GM12873 (cell line): ENCODE data around the gene ZSWIM6.

Experiments used
- TF ChIP-seq, protein P1 (sequence below): IDR thresholded peaks from 2 replicates; pipeline ENCODE4 v1.5.1; 2012; ENCODE audit warnings: low read depth, mild to moderate bottlenecking, moderate library complexity, low read length, control low read depth; ENCODE audit not compliant: insufficient read depth; ENCODE audit errors: missing control alignments

ZSWIM6 gene

DNA sequence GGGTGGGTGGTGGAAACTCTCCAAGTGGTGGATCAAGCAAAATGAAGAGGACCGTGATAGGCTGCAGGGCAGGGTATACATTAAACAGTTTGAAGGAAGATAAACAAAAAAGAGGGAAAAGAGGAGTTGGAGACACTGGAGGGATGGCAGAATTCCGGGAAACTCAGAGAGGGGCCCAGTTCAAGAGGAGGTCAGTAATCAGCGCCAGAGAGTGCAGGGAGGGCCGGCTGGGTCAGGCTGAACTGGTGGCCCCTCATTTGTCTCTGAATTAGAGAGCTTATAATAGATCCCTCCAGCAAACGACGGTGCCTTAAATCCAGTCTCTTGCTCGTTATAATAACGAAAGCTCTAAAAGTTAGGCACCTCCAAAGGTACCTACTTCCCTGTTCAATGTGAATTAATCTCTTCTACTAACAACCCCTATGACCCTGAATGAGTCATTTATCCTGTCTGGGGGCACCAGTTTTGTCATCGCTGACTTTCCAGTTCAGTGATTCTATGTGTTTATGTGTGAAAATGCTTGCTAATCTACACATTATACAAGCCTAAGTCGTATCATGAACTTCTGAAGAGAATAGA, 2.4 kb upstream of the ZSWIM6 start:
- TF ChIP-seq, protein P1, sequence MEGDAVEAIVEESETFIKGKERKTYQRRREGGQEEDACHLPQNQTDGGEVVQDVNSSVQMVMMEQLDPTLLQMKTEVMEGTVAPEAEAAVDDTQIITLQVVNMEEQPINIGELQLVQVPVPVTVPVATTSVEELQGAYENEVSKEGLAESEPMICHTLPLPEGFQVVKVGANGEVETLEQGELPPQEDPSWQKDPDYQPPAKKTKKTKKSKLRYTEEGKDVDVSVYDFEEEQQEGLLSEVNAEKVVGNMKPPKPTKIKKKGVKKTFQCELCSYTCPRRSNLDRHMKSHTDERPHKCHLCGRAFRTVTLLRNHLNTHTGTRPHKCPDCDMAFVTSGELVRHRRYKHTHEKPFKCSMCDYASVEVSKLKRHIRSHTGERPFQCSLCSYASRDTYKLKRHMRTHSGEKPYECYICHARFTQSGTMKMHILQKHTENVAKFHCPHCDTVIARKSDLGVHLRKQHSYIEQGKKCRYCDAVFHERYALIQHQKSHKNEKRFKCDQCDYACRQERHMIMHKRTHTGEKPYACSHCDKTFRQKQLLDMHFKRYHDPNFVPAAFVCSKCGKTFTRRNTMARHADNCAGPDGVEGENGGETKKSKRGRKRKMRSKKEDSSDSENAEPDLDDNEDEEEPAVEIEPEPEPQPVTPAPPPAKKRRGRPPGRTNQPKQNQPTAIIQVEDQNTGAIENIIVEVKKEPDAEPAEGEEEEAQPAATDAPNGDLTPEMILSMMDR, result no peak

DNA sequence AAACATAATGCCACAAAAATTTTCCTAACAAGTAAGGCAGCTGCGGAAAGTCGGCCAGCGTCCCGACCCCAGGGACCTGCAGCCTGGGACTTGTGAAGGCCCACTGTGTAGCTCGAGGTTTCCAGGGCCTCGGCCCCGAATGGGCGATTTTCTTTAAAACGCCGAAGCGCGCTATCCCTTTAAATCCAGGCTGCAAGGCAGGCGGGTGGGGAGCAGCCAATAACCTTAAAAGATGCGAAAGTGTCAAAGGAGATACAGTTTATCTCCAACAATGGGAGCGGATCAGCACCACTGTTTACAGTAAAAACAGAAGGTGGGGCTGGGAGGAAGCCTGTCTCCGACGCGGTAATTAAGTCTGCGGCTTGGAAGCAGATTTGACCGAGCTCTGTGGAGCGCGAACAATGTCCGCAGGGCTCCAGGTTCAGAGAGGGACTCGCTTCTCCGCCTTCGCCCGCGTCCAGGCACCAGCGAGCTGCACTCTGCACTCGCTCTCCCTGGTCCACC, 1.7 kb upstream of the ZSWIM6 start:
- TF ChIP-seq, protein P1, result no peak

DNA sequence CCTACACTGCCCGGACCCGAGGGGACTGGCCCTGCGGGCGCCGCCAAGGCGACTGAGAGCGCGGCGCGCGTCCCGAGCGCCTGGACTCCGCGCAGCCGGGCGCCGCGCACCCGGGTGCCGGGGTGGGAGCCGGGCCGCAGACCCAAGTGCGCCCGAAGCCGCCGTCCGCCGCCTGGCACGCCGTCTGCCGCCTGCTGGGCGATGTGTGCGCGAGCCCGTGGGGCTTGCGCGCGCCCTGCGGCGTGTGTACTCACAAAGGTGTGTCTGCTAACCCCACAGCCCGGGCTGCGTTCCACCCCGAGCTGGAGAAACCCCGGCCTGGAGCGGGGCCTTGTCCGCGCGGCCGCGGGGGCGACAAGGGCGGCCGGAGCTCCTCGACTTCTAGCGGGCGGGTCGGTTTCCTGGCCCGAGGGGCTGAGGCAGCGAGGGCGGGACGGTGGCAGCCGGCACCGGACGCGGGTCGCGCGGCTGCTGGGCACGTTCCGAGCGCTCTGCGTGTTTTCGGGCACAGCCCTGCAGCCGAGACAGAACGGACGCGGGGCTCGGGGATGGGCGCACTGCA, 1.1 kb upstream of the ZSWIM6 start:
- TF ChIP-seq, protein P1, result peak; percentile 39

DNA sequence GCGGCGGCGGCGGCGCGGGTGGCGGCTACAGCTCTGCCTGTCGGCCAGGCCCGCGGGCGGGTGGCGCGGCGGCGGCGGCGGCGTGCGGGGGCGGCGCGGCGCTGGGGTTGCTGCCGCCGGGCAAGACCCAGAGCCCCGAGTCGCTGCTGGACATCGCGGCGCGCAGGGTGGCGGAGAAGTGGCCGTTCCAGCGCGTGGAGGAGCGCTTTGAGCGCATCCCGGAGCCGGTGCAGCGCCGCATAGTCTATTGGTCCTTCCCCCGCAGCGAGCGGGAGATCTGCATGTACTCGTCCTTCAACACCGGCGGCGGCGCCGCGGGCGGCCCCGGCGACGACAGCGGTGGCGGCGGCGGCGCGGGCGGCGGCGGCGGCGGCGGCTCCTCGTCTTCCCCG, 296 bp downstream of the ZSWIM6 start:
- TF ChIP-seq, protein P1, result no peak

DNA sequence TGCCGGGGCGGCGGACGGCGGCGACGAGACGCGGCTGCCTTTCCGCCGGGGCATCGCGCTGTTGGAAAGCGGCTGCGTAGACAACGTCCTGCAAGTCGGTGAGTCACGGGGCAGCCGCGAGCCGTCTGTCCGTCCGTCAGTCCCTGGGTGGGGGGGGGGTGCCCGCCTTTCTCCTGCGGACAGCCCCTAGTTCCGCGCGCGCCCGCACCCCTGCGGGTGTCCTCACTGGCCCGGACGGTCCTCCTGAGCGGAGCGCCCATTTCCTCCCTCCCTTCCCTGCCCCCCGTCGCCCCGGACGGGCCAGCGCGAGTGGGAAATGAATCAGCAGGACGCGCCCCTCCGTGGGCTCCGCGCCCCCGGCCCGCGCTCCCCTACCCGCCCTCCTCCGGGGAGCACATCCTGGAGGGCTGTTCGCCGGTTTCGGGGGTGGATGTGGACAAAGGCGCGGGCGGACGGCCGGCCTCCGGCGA, 828 bp downstream of the ZSWIM6 start:
- TF ChIP-seq, protein P1, result no peak

DNA sequence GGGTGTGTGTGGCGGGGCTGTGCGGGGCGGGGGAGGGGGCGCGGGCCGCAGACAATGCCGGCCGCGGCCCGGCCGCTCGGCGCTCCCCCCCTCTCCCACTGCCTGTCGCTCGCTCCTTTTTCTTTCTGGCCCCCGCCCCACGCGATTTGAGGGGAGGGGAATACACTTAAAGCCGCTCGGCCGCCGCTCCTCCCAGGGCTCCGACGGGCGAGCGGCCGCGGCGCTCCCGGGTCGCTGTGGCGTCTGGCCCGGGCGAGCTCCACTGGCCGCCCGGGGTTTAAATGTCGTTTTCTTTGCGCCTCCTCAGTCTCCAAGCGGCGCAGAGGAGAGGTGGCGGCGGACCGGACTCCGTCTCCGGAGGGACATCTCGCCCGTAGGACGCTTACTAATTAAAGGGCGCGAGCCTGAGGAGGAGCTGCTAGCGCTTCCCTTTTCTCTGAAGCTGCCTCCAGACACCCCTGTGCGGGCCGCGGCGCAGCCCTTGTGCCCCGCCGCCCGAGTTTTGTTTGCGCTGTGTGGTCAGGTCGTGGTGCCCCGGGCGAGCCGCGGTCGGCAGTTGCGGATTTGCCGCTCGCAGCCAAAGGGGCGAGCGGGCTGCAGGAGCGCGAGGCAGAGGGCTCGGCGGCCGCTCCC, 1.4 kb downstream of the ZSWIM6 start:
- TF ChIP-seq, protein P1, result no peak
